ENCODE data around the gene HMG20B. TPM values are rescaled to one million over a fixed set of nuclear protein-coding genes. Genes with fewer than 3 reads are reported as not detected.
A peak's percentile ranks its signal among the peaks of the same experiment; 100 is the strongest.

Gene HMG20B
- total RNA-seq, 1 donor from 2014 or later, result 92.8 TPM

GRCh38 chr19:3626473-3627350, 54.0 kb downstream of the HMG20B start, which contains the start of gene CACTIN:
CACTIN (minus strand) TSS chr19:3626790; CDS start chr19:3626762, 28 bp downstream.
- Histone ChIP-seq H3K9me3 (no peaks in the 10 kb centered on the region), H3K4me1 (peaks cover 24% of the 10 kb centered on the region), H3K36me3 (peaks cover 0 to 15% of the 10 kb centered on the region in 2 donors), H3K4me3 (peak within 1 kb of the TSS; percentile 85 to 100), H3K27me3 (no peaks in the 10 kb centered on the region), H3K27ac (peak within 1 kb of the TSS; percentile 96)
- DNase-seq (ENCODE audit: extremely low spot score in 2 of 2), result peak; percentile 98 to 99
- TF ChIP-seq POLR2A (IDR thresholded peaks at IDR 0.05) (peak in 1 of 2 donors; percentile 45), CTCF (IDR thresholded peaks at IDR 0.05) (peak in 1 of 3 experiments; percentile 17), POLR2AphosphoS5 (IDR thresholded peaks at IDR 0.05; ENCODE audit: insufficient read depth in 1 of 2, low read depth in 1 of 2) (peak; percentile 93 to 96)
- intact Hi-C loops (cut with DNase I), result no loop called here

GRCh38 chr19:3627351-3627723, 54.6 kb downstream of the HMG20B start:
- TF ChIP-seq POLR2AphosphoS5 (IDR thresholded peaks at IDR 0.05; ENCODE audit: insufficient read depth in 1 of 2, low read depth in 1 of 2) (no peak), CTCF (IDR thresholded peaks at IDR 0.05) (no peak), POLR2A (IDR thresholded peaks at IDR 0.05) (no peak)
- Histone ChIP-seq H3K27me3 (no peaks in the 10 kb centered on the region), H3K9me3 (no peaks in the 10 kb centered on the region), H3K36me3 (peaks cover 0 to 19% of the 10 kb centered on the region in 2 donors), H3K27ac (peak overlapping the region; percentile 96), H3K4me3 (peak overlapping the region; percentile 5 to 100), H3K4me1 (peaks cover 24% of the 10 kb centered on the region)
- no peak for DNase-seq (ENCODE audit: extremely low spot score in 2 of 2)
- intact Hi-C loops (cut with DNase I), result no loop called here

Small RNA genes lying within 50 kb of the gene (small RNA-seq; reads per million reads assigned to genes)
- gene AC005786.1, result not detected

Other genes starting within 250 kb of the HMG20B start
- 142 TPM for gene NFIC, start 206.4 kb upstream of the HMG20B start, total RNA-seq
- gene SMIM24, start 92.4 kb upstream of the HMG20B start, total RNA-seq, result not detected
- not detected for gene SMIM44, start 89.5 kb upstream of the HMG20B start, total RNA-seq
- 15.0 TPM for gene DOHH, start 72.3 kb upstream of the HMG20B start, total RNA-seq
- gene FZR1, start 66.6 kb upstream of the HMG20B start, total RNA-seq, result 29.2 TPM
- not detected for gene TEKTIP1, start 33.8 kb upstream of the HMG20B start, total RNA-seq
- 48.4 TPM for gene MFSD12, start 15.4 kb upstream of the HMG20B start, total RNA-seq
- 0.25 TPM for gene GIPC3, start 12.5 kb downstream of the HMG20B start, total RNA-seq
- gene TBXA2R, start 33.9 kb downstream of the HMG20B start, total RNA-seq, result 1.7 TPM
- gene CACTIN, start 53.8 kb downstream of the HMG20B start, total RNA-seq, result 36.3 TPM
- 24.1 TPM for gene PIP5K1C, start 127.5 kb downstream of the HMG20B start, total RNA-seq
- gene TJP3, start 135.4 kb downstream of the HMG20B start, total RNA-seq, result 17.7 TPM
- 46.2 TPM for gene APBA3, start 188.7 kb downstream of the HMG20B start, total RNA-seq
- 30.4 TPM for gene MRPL54, start 189.7 kb downstream of the HMG20B start, total RNA-seq
- not detected for gene RAX2, start 199.3 kb downstream of the HMG20B start, total RNA-seq
- 1.2 TPM for gene MATK, start 213.4 kb downstream of the HMG20B start, total RNA-seq

Measured in vagina (tissue), 2 donors.